WTC11 (cell line): Measurements from ENCODE around the gene MLXIPL. TPM values are rescaled to one million over a fixed set of nuclear protein-coding genes. Genes with fewer than 3 reads are reported as not detected.
A peak's percentile ranks its signal among the peaks of the same experiment; 100 is the strongest.
"Not testable (repeated sequence)": the region's sequence is repeated elsewhere in the genome, so short reads cannot be mapped to it uniquely, and the experiment has no call there.

Source experiments
- ATAC-seq: fragments of 200-7000 bp; cut with Tn5 transposase; 2 replicates; pipeline ENCODE4 v1.10.0; 2021; ENCODE audit warnings: mild to moderate bottlenecking, moderate library complexity
- CTCF ChIA-PET: fragments of 300-600 bp; sonication (Branson Sonifier 250); formaldehyde crosslinking; loops from one replicate; lab custom pipeline; 2021; ENCODE audit warnings: antibody characterized with exemption; lab: Charles Lee
- POLR2A ChIA-PET: fragments of 350-600 bp; sonication (Branson Sonifier 250); formaldehyde crosslinking; loops from one replicate; lab custom pipeline; 2021; ENCODE audit warnings: antibody characterized with exemption; lab: Charles Lee
- DNase-seq: peaks from one replicate; pipeline ENCODE4 v3.0.0; 2021; ENCODE audit warnings: low spot score
- H3K27ac Mint-ChIP-seq: 2 replicates; pipeline ENCODE4 v1.8.0; 2021; ENCODE audit warnings: mixed read lengths
- H3K27me3 Mint-ChIP-seq: 2 replicates; pipeline ENCODE4 v1.8.0; 2021; ENCODE audit warnings: low read depth, mild to moderate bottlenecking, moderate library complexity, mixed read lengths
- H3K36me3 Mint-ChIP-seq: 2 replicates; pipeline ENCODE4 v1.8.0; 2021; ENCODE audit warnings: mixed read lengths
- H3K4me1 Mint-ChIP-seq: 2 replicates; pipeline ENCODE4 v1.8.0; 2022; ENCODE audit warnings: mixed read lengths
- H3K4me3 Mint-ChIP-seq: 2 replicates; pipeline ENCODE4 v1.8.0; 2021; ENCODE audit warnings: mild to moderate bottlenecking, moderate library complexity, mixed read lengths
- H3K9me3 Mint-ChIP-seq: 2 replicates; pipeline ENCODE4 v1.8.0; 2021; ENCODE audit warnings: mixed read lengths
- AFF4 ChIP-seq: sonication (generic); formaldehyde crosslinking; IDR thresholded peaks from 2 replicates; pipeline ENCODE4 v1.8.1; 2023; ENCODE audit warnings: mild to moderate bottlenecking, missing genetic modification reagents, borderline replicate concordance
- ARID4B ChIP-seq: sonication (generic); formaldehyde crosslinking; IDR thresholded peaks from 2 replicates; pipeline ENCODE4 v1.8.0; 2023; ENCODE audit warnings: missing genetic modification reagents, mild to moderate bottlenecking, borderline replicate concordance
- ATF3 ChIP-seq: sonication (generic); formaldehyde crosslinking; conservative IDR thresholded peaks from 2 replicates; pipeline ENCODE4 v1.8.1; 2022; ENCODE audit warnings: mild to moderate bottlenecking, missing genetic modification reagents
- ERG ChIP-seq: fragments of 250-450 bp; sonication (Bioruptor Pico); IDR thresholded peaks from 2 replicates; pipeline ENCODE4 v1.8.0; 2021; ENCODE audit warnings: mild to moderate bottlenecking
- FOXK1 ChIP-seq: sonication (generic); formaldehyde crosslinking; IDR thresholded peaks from 2 replicates; pipeline ENCODE4 v1.8.0; 2022; ENCODE audit warnings: mild to moderate bottlenecking, moderate library complexity, missing genetic modification reagents
- MAX ChIP-seq: sonication (generic); formaldehyde crosslinking; IDR thresholded peaks from 2 replicates; pipeline ENCODE4 v1.8.0; 2022; ENCODE audit warnings: mild to moderate bottlenecking, missing genetic modification reagents
- NR2C2 ChIP-seq: sonication (generic); formaldehyde crosslinking; IDR thresholded peaks from 2 replicates; pipeline ENCODE4 v1.8.0; 2022; ENCODE audit warnings: mild to moderate bottlenecking, missing genetic modification reagents
- SMAD3 ChIP-seq: sonication (generic); formaldehyde crosslinking; IDR thresholded peaks from 2 replicates; pipeline ENCODE4 v1.8.0; 2022; ENCODE audit warnings: missing genetic modification reagents, mild to moderate bottlenecking, borderline replicate concordance
- SOX15 ChIP-seq: fragments of 250-450 bp; sonication (Bioruptor Pico); IDR thresholded peaks from 2 replicates; pipeline ENCODE4 v1.9.0; 2021; ENCODE audit warnings: mild to moderate bottlenecking
- STAT6 ChIP-seq: sonication (generic); formaldehyde crosslinking; conservative IDR thresholded peaks from 2 replicates; pipeline ENCODE4 v1.8.1; 2023; ENCODE audit warnings: mild to moderate bottlenecking, low read depth, missing genetic modification reagents, moderate library complexity
- TP53 ChIP-seq: sonication (generic); formaldehyde crosslinking; IDR thresholded peaks from 2 replicates; pipeline ENCODE4 v1.8.1; 2023; ENCODE audit warnings: mild to moderate bottlenecking, missing genetic modification reagents
- ZBTB43 ChIP-seq: sonication (generic); formaldehyde crosslinking; IDR thresholded peaks from 2 replicates; pipeline ENCODE4 v1.8.1; 2023; ENCODE audit warnings: mild to moderate bottlenecking, missing genetic modification reagents
- ZNF121 ChIP-seq: sonication (generic); formaldehyde crosslinking; IDR thresholded peaks from 2 replicates; pipeline ENCODE4 v1.8.0; 2023; ENCODE audit warnings: missing genetic modification reagents
- ZNF219 ChIP-seq: sonication (generic); formaldehyde crosslinking; IDR thresholded peaks from 2 replicates; pipeline ENCODE4 v1.8.0; 2023; ENCODE audit warnings: missing genetic modification reagents, mild to moderate bottlenecking, borderline replicate concordance
- total RNA-seq: library from RNA; stranded (reverse); gene quantifications from 3 replicates; pipeline ENCODE4 v1.2.3, GENCODE V29; 2021

MLXIPL gene
- total RNA-seq, 1 experiment from 2014 or later = 20.4 TPM

- TF ChIP-seq AFF4 = no peak
- TF ChIP-seq ARID4B = no peak
- TF ChIP-seq FOXK1 (CRISPR knock-in tag) = no peak
- no peak for TF ChIP-seq NR2C2
- no peak for TF ChIP-seq ATF3
- no peak for TF ChIP-seq ZNF219 (CRISPR knock-in tag)
- no peak for TF ChIP-seq SMAD3 (CRISPR knock-in tag)
These were observed 68.8 kb downstream of the MLXIPL start (continued) for GRCh38 chr7:73555411-73555982.

GRCh38 chr7:73550093-73550492 is 74.2 kb downstream of the MLXIPL start:
- H3K27me3 Mint-ChIP-seq, CTCF ChIA-PET, H3K9me3 Mint-ChIP-seq, H3K27ac Mint-ChIP-seq, H3K4me3 Mint-ChIP-seq, ATAC-seq, DNase-seq, H3K4me1 Mint-ChIP-seq, POLR2A ChIA-PET: not testable (repeated sequence)
- H3K36me3 Mint-ChIP-seq = peaks cover 15% of the 10 kb centered on the region

- CTCF ChIA-PET = no interaction called here
- no peak for ATAC-seq
- POLR2A ChIA-PET = no interaction called here
- no peak for DNase-seq
- H3K4me3 Mint-ChIP-seq = no peak overlapping the region
- peak overlapping the region; percentile 20 for H3K27ac Mint-ChIP-seq
- no peaks in the 10 kb centered on the region for H3K27me3 Mint-ChIP-seq
- no peaks in the 10 kb centered on the region for H3K4me1 Mint-ChIP-seq
- no peaks in the 10 kb centered on the region for H3K9me3 Mint-ChIP-seq
- H3K36me3 Mint-ChIP-seq = peaks cover 15% of the 10 kb centered on the region
- TF ChIP-seq TP53 (no peak), SOX15 (CRISPR knock-in tag) (no peak), STAT6 (CRISPR knock-in tag) (no peak), AFF4 (no peak), ZNF121 (CRISPR knock-in tag) (no peak), ZBTB43 (CRISPR knock-in tag) (no peak), ERG (CRISPR knock-in tag) (no peak), MAX (CRISPR knock-in tag) (no peak)
These were observed 75.1 kb downstream of the MLXIPL start for GRCh38 chr7:73549176-73549575.
